ENCODE measurements around the gene ACER1.

DNA sequence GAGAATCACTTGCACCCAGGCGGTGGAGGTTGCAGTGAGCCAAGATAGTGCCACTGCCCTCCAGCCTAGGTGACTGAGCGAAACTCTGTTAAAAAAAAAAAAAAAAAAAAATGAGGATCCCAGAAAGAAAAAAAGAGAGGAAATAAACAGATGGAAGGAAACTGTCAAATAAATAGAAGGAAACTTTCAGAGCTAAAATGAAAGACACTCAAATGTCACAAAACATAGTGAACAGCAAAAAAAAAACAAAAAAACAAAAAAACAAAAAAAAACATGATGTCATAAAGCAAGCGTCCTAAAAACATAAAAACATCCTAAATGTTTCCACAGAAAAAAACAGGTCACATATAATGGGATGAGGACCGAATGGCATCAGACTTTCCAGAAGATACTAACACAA is 68.6 kb downstream of the ACER1 start:
- TF ChIP-seq, protein P1, sequence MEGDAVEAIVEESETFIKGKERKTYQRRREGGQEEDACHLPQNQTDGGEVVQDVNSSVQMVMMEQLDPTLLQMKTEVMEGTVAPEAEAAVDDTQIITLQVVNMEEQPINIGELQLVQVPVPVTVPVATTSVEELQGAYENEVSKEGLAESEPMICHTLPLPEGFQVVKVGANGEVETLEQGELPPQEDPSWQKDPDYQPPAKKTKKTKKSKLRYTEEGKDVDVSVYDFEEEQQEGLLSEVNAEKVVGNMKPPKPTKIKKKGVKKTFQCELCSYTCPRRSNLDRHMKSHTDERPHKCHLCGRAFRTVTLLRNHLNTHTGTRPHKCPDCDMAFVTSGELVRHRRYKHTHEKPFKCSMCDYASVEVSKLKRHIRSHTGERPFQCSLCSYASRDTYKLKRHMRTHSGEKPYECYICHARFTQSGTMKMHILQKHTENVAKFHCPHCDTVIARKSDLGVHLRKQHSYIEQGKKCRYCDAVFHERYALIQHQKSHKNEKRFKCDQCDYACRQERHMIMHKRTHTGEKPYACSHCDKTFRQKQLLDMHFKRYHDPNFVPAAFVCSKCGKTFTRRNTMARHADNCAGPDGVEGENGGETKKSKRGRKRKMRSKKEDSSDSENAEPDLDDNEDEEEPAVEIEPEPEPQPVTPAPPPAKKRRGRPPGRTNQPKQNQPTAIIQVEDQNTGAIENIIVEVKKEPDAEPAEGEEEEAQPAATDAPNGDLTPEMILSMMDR (IDR thresholded peaks at IDR 0.05): no peak
- TF ChIP-seq POLR2A (IDR thresholded peaks at IDR 0.05): no peak

All from lower leg skin (tissue), 3 donors.